GM19395 (cell line): ENCODE data around the gene ROPN1.
"Not testable (repeated sequence)": the region's sequence is repeated elsewhere in the genome, so short reads cannot be mapped to it uniquely, and the experiment has no call there.

ENCODE experiments used
- ATAC-seq: cut with Tn5 transposase; IDR thresholded peaks from one replicate; pipeline ENCODE4 v1.9.1; 2021; ENCODE audit warnings: mild to moderate bottlenecking, moderate library complexity; ENCODE audit not compliant: unreplicated experiment

Gene ROPN1

GRCh38 chr3:123991730-123992588 lies at the start of gene ROPN1:
Gene ROPN1 (minus strand): TSS chr3:123992124. CDS start chr3:123980481, 11,643 bp downstream.
- ATAC-seq: not testable (repeated sequence)

- no peak for ATAC-seq
Observed at GRCh38 chr3:124041553-124041952, 49.6 kb upstream of the ROPN1 start.

GRCh38 chr3:124037326-124037725 lies 45.4 kb upstream of the ROPN1 start:
- no peak for ATAC-seq

- ATAC-seq: not testable (repeated sequence)
Observed at GRCh38 chr3:124036214-124036613, 44.3 kb upstream of the ROPN1 start.

- ATAC-seq: no peak
Observed at GRCh38 chr3:124035463-124036121, 43.7 kb upstream of the ROPN1 start.

GRCh38 chr3:124034844-124035152 lies 42.9 kb upstream of the ROPN1 start:
- no peak for ATAC-seq

- no peak for ATAC-seq
Observed at GRCh38 chr3:124034016-124034843, 42.3 kb upstream of the ROPN1 start.

GRCh38 chr3:124033360-124034015 lies 41.6 kb upstream of the ROPN1 start, which contains the start of gene KALRN:
Gene KALRN (plus strand): TSS chr3:124033369.
- no peak for ATAC-seq

- ATAC-seq: peak; percentile 91
Observed at GRCh38 chr3:124032881-124033359, 41.0 kb upstream of the ROPN1 start.

GRCh38 chr3:124032311-124032880 lies 40.5 kb upstream of the ROPN1 start:
- ATAC-seq: no peak

- no peak for ATAC-seq
Observed at GRCh38 chr3:124026516-124026915, 34.6 kb upstream of the ROPN1 start.

GRCh38 chr3:124023531-124023930 lies 31.6 kb upstream of the ROPN1 start:
- ATAC-seq: not testable (repeated sequence)

GRCh38 chr3:124019291-124019690 lies 27.4 kb upstream of the ROPN1 start:
- no peak for ATAC-seq

- not testable (repeated sequence) for ATAC-seq
Observed at GRCh38 chr3:124017502-124017901, 25.6 kb upstream of the ROPN1 start.

GRCh38 chr3:124016483-124016882 lies 24.6 kb upstream of the ROPN1 start:
- not testable (repeated sequence) for ATAC-seq

- ATAC-seq: no peak
Observed at GRCh38 chr3:124014366-124014942, 22.5 kb upstream of the ROPN1 start.

- not testable (repeated sequence) for ATAC-seq
Observed at GRCh38 chr3:124008321-124008720, 16.4 kb upstream of the ROPN1 start.

GRCh38 chr3:124007186-124007585 lies 15.3 kb upstream of the ROPN1 start:
- no peak for ATAC-seq

GRCh38 chr3:124002405-124003079 lies 10.6 kb upstream of the ROPN1 start:
- ATAC-seq: not testable (repeated sequence)
